Epithelial cell of proximal tubule (primary cell): Measurements from ENCODE around the gene ACSS1. TPM values are rescaled to one million over a fixed set of nuclear protein-coding genes. Genes with fewer than 3 reads are reported as not detected.

Source experiments
- DNase-seq: peaks from one replicate; pipeline ENCODE4 v3.0.0-alpha.2; 2011; ENCODE audit warnings: low read depth
- H3K4me3 ChIP-seq: 2 replicates; pipeline ENCODE4 v1.5.1; 2011; ENCODE audit warnings: low read depth, mild to moderate bottlenecking, low read length
- CTCF ChIP-seq: conservative IDR thresholded peaks from 2 replicates; pipeline ENCODE4 v1.5.1; 2012; ENCODE audit warnings: low read depth, mild to moderate bottlenecking, low read length
- total RNA-seq: library from RNA; depleted of rRNA; stranded (reverse); fragments of >200 nt; gene quantifications from 2 replicates; pipeline ENCODE4 v1.2.3, GENCODE V29; 2015

Gene ACSS1
- total RNA-seq, 1 donor from 2014 or later, result 3.9 TPM

- DNase-seq, result no peak
- H3K4me3 ChIP-seq, result peak within 1 kb of the TSS; percentile 92
- no peak for TF ChIP-seq CTCF
Observed at GRCh38 chr20:24992487-24993205, 65.3 kb downstream of the ACSS1 start, which contains the start of gene APMAP. Gene APMAP (minus strand): TSS chr20:24992751. CDS start chr20:24992688, 63 bp downstream.

- H3K4me3 ChIP-seq, result peak overlapping the region; percentile 92
- TF ChIP-seq CTCF, result no peak
- DNase-seq, result no peak
Observed at GRCh38 chr20:24991897-24992486, 65.9 kb downstream of the ACSS1 start.

GRCh38 chr20:24990810-24991252 lies 67.1 kb downstream of the ACSS1 start:
- no peak for TF ChIP-seq CTCF
- DNase-seq, result no peak

DNA sequence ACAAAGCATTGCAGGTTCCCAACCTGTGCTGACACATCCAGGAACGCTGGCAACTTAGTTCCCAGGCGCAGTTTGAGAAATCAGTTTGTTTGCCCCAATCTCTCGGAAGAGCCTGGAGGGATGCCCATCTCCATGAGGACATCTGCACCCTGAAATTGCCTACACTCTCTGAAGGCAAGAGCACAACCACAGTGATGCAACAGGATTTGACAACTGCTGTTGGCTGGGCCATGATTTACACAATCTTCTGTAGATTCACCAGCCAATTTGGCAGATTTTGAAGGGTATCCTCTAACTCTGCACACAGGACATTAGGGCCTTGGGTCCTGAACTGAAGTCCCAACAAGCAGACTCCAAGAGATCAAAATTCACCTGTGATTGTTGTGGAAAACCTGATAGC lies 68.8 kb downstream of the ACSS1 start:
- H3K4me3 ChIP-seq, result no peak overlapping the region
- TF ChIP-seq CTCF, result no peak
- no peak for DNase-seq

More at GRCh38 chr20:24990810-24991252, 67.1 kb downstream of the ACSS1 start:
- peak overlapping the region; percentile 92 for H3K4me3 ChIP-seq

GRCh38 chr20:24987873-24988835 lies 69.8 kb downstream of the ACSS1 start:
- no peak for TF ChIP-seq CTCF
- H3K4me3 ChIP-seq, result no peak overlapping the region
- DNase-seq, result no peak

GRCh38 chr20:24987244-24987643 lies 70.7 kb downstream of the ACSS1 start:
- no peak for DNase-seq
- H3K4me3 ChIP-seq, result no peak overlapping the region
- TF ChIP-seq CTCF, result no peak
